ENCODE results near the gene GPANK1.

The GPANK1 gene

DNA sequence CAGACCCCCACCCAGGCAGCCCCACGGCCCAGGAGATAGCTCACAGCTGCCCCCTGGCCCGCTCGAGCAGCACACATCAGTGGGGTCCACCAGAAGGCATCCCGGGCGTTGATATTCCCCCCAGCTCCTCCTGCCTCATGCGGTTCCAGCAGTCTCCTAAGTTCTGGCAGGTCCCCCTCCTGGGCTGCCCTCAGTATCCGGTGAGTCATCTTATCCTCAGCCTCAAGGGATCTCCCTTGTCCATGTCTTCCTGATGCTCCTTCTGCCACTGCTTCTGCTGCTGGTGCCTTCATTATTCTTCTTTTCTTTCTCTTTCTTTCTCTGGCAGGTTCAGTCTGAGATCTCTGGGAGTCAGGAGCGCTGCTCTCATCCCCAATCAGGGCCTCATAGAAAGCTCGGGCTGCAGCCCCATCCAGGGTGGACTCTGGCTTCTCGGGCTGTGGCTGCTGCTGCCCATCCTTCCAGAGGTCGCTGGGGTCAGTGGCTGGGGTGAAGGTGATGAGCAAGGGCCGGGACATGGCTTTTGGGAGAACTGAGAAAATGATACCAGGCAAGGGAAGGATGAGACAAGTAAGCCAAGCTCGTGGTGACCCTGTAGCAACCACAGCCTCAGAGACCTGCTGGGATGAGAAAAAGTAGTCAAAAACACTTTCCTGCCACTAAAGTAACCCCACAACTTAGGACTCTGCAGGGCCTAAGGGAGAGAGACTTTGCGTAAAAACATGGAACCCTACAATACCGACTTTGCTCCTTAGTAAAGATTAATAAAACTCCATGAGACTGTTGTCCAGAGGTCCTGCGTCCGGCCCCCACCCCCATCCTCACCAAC lies 622 bp downstream of the GPANK1 start:
- in situ Hi-C loops (cut with MboI; ENCODE audit: low sequenced_read_pairs), result no loop called here

DNA sequence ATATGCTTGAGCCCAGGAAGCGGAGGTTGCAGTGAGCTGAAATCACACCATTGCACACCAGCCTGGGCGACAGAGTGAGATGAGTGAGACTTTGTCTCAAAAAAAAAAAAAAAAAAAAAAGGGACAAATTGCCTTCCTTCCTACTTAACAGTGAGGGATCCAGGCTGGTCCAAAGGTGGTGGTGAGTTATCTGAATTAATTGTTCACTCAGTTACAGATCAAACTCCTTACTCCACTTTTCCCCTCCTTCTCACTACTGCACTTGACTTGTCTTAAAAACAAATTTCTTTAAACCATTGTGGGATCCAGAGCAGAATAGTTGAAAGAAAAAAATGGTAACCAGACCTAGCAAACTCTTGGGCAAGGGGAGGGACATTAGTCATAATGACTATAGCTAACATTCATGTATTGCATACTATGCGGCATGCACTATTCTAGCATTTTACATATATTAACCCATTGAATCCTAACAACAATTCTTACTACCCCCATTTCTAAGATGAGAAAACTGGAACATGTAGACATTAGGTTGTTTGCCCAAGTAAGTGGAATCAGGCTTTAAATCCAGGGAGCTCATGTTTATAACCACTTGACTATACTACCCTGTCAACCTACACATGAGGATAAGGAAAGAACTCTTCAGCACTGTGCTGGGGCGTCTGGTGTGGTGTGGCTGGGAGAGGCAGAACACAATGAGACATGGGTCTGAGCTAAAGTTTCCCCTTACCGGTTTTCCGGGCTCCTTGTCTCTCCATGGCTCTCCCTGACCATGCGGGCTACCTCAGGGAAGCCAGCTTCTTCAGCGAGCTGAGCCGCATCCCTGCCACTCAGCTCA lies 1.5 kb downstream of the GPANK1 start:
- in situ Hi-C loops (cut with MboI; ENCODE audit: low sequenced_read_pairs), result no loop called here

DNA sequence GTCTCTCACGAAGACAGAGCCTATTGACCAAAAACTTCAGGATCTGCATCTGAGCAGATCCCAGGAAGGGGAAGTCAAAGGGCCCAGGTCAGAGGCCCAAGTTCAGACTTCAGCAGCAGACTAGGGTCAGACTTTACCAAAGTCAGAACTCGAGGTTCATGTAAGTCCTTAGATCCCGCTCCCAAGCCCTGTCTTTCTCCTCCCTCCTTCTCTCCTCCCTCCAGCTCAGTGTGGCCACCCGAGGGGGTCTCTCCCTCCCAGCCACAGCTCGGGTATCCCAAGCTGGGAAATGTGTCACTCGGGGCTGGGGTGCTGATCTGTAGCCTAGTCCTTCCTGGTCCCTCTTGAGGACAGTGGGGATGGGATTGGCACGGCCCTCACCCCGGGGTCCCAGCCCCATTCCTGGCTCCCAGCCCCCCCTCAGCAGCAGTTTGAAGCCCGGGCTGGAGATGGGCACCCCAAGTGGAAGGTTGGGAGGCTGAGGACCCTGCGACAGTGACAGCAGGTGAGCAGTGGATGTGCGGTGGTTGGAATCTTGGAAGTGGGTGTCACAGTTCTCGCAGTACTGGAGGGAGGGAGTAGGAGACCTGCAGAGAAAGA lies 2.6 kb downstream of the GPANK1 start:
- in situ Hi-C loops (cut with MboI; ENCODE audit: low sequenced_read_pairs), result no loop called here

DNA sequence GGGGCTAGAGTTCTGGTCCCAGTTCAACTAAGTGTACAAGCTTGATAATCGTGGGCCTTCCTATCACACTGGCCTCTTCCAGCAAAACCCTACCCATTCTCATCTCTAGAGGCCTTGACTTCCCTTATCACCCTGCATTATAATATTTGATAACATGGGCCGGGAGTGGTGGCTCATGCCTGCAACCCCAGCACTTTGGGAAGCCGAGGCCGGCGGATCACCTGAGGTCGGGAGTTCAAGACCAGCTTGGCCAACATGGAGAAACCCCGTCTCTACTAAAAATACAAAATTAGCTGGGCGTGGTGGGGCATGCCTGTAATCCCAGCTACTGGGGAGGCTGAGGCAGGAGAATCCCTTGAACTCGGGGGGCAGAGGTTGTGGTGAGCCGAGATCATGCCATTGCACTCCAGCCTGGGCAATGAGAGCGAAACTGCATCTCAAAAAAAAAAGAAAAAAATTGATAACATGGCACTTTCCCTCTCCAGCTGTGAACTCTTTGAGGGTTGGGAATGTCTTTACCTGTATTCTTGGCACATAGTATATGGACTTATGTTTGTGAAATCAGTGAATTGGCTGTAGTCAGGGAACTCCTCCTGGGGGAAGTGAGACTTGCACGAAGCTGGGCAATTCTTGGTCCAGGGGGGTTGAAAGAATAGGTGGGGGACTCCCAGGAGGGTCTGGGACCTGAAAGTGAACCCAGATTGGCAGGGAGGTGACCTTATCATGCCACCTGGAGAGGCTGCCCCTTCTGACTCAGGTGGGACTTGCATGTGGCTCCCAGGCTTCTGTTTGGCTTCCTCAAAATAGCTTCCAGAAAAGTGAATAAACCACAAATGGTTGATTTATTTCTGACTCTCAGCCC lies 3.3 kb downstream of the GPANK1 start:
- in situ Hi-C loops (cut with MboI; ENCODE audit: low sequenced_read_pairs), result no loop called here

DNA sequence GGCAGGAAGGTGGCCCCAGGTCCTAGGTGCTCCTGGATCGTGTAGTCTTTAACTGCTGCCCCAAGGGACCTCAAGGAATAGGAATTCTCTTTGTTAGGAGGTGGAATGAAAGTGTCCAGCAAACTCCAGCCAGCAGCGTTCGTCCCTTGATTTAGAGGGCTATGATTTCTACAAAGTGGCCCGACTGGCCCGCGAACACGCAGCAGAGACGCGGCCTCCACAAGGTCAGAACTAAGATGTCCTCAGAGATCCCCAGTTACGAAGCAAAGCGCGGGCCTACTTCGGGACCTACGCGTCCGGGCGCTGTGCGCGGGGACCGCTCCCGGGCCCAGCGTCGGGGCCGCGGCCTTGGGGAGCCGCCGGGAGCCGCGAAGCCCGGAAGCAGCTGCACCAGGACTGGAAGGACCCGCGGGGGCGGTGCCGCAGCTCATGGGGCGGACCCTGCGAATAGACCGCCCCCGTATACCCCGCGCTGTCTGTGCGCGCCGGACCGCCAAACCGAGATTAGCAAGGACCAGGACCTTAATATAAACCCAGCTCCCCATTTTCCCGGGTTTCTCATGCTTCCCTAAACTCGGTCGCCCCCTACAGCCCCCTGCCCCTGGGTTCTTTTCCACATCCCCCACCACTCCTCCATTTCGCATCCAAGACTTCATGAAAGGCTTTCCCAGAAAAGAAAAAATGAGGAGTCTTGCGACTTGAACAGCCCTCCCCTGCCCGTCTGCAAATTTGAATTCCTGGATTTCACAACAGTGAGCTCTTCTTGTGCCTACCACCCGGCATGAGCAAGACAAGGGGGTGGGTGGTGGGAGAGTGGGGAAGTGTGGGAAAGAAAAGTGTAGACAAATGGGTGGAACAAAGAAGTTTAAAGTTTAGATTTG lies 4.2 kb downstream of the GPANK1 start, which contains the start of gene C6orf47:
Gene C6orf47, minus strand, starts transcription at position 398 of the 881 bp plus-strand sequence. CDS start 831 bp downstream, outside the sequence.
- in situ Hi-C loops (cut with MboI; ENCODE audit: low sequenced_read_pairs), result no loop called here

DNA sequence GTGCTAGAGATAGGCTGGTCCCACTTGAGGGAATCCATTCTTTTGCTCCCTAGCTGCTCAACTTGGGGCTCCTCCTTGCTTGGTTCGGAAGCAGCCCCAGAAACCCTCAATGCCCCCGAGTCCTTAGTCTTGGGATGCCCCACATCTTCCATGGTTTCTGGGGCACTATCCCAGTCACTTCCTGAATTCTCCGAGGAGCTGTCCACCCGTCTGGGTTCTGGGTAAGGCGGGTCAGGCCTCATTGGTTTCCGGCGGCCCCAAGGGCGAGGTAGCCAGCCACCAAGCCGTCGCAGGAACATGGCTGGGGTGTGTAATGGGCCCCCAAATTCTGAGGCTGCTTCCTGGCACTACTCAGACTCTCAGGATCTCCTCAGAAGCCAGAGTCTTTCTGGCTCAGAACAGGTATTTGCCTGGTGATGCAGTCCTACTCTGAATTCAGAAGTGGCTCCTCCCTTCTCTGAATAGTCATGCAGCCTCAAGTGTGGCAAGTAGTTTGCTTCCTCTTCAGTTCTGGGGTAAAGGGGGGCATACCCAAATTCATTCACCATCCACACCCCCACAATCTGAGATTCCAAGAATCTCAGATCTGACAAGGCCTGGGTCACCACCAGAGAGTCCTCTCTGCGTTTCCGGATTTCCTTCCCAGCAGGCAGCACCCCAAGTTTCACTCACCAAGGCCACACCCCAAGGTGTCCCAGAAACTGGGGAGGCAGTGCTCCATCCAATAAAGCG lies 5.0 kb downstream of the GPANK1 start:
- in situ Hi-C loops (cut with MboI; ENCODE audit: low sequenced_read_pairs), result no loop called here

DNA sequence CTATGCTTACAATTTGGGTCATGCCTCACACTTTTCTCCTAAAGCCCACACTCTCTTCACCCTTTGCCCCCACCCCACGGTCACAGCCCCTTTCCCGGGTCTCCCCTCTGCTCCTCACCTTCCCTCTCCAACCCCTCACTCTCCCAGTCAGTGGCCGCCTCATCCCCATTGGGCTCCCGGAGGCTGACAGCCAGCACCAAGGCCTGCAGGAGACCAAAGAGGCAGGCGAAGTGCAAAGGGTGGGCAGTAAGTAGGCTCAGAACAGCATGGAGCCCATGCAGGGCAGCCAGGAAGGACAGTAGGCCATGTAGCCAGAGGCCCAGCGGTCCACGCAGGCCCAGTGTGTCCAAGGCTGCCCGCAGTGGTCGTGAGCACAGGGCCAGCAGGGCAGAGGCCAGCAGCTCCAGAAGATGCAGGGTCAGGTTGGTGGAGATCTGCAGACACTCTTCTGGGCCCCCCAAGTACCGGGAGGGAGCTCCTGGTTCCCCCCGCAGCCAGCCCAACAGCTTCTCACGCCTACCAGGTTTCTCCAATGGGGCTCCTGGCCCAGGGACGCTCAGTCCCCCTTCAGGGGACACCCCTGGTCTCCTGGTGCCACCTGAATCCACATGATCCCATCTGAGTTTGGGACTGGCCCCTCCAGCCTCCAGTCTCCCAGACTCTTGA lies 5.7 kb downstream of the GPANK1 start:
- in situ Hi-C loops (cut with MboI; ENCODE audit: low sequenced_read_pairs), result no loop called here

DNA sequence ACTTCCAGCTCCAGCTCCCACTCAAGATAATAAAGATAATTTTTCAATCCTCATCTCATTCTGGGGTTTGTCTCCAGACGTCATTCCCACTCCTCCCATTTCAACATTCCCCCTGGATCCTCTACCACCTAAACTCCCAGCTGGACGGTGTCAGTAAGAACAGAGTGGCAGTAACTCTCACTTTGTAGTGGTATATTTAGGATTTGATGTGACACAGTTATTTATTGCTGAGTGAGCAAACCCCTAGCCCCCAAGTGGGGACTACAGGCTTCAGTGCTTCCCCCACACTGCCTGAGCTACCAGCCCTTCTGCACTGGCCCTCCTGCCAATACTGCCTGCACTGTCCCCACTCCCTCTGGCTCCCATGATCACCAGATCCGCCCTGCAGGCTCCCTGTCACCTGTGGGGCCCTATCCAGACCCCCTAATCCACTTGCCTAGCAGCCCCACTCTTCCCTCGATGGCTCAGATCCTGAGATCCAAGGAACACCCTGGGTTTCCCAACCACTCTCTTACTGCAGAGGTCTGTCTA lies 6.6 kb downstream of the GPANK1 start:
- in situ Hi-C loops (cut with MboI; ENCODE audit: low sequenced_read_pairs), result no loop called here

DNA sequence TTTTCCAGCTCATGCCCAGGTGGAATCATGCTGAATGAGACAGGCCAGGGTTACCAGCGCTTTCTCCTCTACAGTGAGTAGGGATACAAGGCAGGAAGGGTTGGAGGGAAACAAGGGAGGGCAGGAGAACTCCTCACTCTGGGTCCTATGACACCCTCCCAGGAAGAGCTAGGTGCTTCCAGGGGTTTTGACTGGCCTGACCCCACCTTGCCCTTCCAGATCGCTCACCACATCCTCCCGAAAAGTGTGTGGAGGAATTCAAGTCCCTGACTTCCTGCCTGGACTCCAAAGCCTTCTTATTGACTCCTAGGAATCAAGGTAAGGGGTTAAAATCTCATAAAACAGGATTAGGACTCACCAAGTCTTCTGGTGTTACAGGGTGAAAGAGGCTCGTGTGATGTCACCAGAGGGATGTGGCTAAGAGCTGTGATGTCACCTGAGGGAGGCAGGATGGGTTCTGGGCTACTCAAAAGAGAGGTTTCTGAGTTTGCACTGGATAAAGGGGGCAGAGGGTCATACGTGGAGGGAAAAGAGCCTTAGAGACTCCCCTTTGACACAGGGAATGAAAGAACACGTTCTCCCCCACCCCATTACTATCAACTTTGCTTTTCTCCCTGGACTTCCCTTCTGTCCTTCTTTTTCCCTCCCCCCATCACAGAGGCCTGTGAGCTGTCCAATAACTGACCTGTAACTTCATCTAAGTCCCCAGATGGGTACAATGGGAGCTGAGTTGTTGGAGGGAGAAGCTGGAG lies 7.2 kb downstream of the GPANK1 start:
- in situ Hi-C loops (cut with MboI; ENCODE audit: low sequenced_read_pairs), result no loop called here

DNA sequence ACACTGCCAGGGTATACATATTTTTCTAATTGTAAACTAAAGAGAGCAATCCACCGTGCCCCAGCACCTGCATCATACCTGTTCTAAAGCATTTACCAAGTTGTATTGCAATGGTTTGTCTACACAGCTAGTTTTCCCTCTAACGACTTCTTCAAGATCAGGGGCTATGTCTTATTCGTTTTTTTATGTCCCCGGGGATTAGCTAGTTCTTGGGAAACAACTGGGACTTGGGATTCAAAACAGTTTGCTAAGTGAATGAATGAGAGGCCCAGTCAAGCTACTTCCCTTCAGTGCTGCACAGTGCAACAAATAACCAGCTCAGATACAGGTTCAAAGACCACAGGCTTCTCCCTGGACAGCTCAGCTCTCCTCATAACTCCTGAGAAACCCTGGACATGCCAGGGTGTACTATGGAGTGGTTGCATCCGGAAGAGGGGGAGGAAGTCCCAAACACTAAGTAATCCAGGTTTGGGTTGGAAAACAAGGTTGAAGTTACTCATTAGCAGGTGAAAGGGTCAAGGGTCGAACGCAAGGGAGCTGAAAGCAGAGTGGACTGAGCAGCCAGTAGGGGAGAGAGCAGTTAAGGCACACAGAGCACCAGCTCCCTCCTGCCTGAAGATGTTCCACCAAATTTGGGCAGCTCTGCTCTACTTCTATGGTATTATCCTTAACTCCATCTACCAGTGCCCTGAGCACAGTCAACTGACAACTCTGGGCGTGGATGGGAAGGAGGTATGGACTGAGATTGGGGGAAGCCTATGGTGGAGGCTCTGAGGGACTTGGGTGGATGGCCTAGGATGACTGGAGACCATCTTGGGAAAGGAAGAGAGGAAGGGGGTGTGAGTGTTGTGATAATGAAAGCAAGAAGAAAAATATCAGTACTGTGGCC lies 9.2 kb downstream of the GPANK1 start, which contains the start of gene APOM:
Gene APOM, plus strand, starts transcription at position 546 of the 889 bp plus-strand sequence. Its CDS starts 73 bp downstream, at position 619.
- in situ Hi-C loops (cut with MboI; ENCODE audit: low sequenced_read_pairs), result no loop called here

DNA sequence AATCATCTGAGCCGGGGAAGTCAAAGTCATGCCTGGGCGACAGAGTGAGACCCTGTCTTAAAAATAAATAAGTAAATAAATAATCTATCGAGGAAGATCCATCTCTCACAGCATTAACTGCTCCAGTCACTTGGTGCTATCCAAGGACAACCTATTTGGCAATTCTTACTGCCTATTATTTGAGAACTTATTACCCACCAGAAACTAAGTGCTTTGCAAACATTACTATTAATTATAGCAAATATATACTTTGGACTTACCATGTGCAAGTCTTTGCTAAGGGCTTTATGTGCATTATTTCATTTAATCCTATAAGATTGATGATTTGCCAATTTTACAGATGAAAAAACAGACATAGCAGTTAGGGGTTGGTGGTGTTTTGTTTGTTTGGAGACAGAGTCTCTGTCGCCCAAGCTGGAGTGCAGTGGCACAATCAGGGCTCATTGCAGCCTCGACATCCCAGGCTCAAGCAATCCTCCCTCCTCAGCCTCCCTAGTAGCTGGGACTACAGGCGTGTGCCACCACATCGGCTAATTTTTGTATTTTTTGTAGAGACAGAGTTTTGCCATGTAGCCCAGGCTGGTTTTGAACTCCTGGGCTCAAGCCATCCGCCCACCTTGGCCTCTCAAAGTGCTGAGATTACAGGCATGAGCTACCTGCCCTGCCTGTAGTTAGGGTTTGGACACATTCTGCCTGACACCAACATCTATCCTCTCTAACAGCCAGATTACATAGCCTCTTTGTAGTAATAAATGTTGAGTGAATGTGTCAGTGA lies 10.0 kb downstream of the GPANK1 start:
- in situ Hi-C loops (cut with MboI; ENCODE audit: low sequenced_read_pairs), result no loop called here

DNA sequence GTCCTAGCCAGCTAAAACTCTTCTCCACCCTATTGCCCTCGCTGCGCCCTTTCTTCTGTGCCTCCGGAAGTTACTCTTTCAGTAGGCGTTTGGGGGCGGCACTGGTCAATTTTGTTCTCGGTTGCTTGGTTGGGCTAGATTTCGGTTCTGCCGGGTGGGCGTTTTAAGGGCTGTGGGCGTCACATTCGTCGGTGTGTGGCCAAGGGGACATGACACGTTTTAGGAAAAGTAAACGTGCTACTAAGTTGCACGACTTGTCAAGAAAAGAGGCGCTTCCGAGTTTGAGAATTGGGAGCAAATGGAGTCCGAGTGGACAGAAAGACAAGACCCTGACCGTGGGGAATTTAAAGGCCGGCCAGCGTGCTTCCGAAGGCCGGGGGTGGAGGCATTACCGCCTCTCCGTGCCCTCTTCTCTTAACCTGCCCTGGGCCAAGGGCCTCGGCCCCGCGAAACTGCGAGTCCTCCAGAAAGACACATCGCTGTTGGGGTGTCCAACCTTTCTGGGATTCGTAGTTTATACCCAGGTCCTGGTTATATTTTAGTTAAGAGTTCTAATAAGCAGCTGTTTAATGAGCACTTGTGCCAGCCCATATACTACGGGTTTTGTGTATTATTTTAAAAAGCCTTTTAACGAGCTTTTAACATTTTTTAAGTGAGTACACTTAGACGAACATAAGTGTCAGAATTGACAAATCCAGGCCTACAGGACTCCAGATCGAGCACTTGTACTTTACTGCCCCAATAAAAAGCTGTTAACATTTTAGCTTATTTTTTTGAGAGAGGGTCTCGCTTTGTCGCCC lies 11.7 kb downstream of the GPANK1 start:
- in situ Hi-C loops (cut with MboI; ENCODE audit: low sequenced_read_pairs), result no loop called here

DNA sequence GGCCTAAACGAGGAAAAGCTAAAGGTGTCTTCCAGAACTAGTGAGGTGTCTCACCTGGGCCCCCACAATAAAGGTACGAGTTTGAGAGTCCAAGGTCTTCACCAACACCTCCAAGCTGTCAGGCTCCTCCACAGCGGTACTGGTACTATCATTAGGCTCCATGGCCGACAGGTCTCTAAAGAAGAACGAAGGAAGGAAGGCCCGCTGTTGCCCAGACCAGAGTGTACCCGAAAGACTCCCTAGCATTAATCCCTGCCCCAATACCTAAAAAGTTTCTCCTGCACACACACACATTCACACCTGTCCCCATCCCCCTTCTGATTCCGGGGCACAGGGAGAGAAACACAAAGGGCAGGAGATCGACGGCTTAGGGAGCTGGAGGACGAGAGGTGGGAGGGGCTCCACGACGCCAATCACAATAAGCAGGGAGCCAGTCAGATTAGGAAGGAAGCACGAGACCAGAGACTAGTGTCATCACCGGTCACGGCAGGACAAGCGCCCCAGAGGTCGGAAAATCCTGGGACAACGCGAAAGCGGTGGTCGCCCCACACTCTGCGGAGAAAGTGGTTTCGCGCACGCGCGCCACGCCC lies 13.1 kb downstream of the GPANK1 start:
- in situ Hi-C loops (cut with MboI; ENCODE audit: low sequenced_read_pairs), result no loop called here

DNA sequence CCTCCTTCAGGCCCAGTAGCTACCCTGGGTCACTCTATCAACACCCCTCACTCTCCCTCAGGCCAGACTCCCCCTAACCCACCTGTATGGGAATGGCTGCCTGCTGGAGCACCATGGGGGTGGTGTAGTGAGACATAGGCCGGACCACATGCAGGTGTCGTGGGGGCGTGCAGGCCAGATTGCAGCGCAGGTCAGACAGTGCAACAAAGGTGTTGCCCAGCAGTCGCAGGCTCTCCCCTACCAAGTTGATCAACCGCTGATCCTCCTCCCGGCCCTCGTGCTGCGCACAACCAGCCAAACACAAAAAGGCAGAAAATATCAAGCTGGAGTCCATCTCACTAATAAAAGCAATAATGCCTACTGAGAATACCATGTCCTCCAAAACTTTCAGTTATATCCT lies 19.5 kb downstream of the GPANK1 start:
- in situ Hi-C loops (cut with MboI; ENCODE audit: low sequenced_read_pairs), result no loop called here
